ENCODE data around the gene C12orf57. TPM values are rescaled to one million over a fixed set of nuclear protein-coding genes. Genes with fewer than 3 reads are reported as not detected.

The C12orf57 gene
- total and polyA plus RNA-seq, 9 of the 15 experiments (the other 6 are each of a cell fraction or from before 2014, with no cell fraction given), result 26.7 to 191 (median 107) TPM

- TF ChIP-seq JUND (IDR thresholded peaks at IDR 0.05; ENCODE audit: borderline replicate concordance, low read depth, low read length) (no peak), JUND (tag; IDR thresholded peaks at IDR 0.05; ENCODE audit: borderline replicate concordance, low read depth, low read length) (no peak), THAP7 (CRISPR knock-in tag; IDR thresholded peaks at IDR 0.05) (no peak), ZNF316 (IDR thresholded peaks at IDR 0.05) (peak; percentile 96), MTF1 (CRISPR knock-in tag; IDR thresholded peaks at IDR 0.05; ENCODE audit: borderline replicate concordance) (no peak), ARID3B (CRISPR knock-in tag; IDR thresholded peaks at IDR 0.05; ENCODE audit: borderline replicate concordance) (no peak), ZNF699 (CRISPR knock-in tag; IDR thresholded peaks at IDR 0.05; ENCODE audit: insufficient replicate concordance) (no peak), PRMT5 (CRISPR knock-in tag; IDR thresholded peaks at IDR 0.05) (no peak), ZNF280A (IDR thresholded peaks at IDR 0.05; ENCODE audit: low read depth, partially characterized antibody) (no peak), HNRNPH1 (optimal IDR thresholded peaks at IDR 0.05; ENCODE audit: low read depth, low read length) (no peak), E2F4 (CRISPR knock-in tag; IDR thresholded peaks at IDR 0.05; ENCODE audit: low read depth) (no peak), SMAD1 (IDR thresholded peaks at IDR 0.05; ENCODE audit: low read depth, low read length, partially characterized antibody) (no peak), NFATC3 (IDR thresholded peaks at IDR 0.05) (0 out of 2 replicates have a peak, but pooled peaks have one; percentile 19)
Measured at GRCh38 chr12:6961695-6962284, 18.0 kb downstream of the C12orf57 start (continued).
